ENCODE data around the gene EPO.
"Not testable (repeated sequence)": the region's sequence is repeated elsewhere in the genome, so short reads cannot be mapped to it uniquely, and the experiment has no call there.

The EPO gene

GRCh38 chr7:100705320-100705752 is 14.9 kb upstream of the EPO start:
- DNase-seq (ENCODE audit: low spot score): peak; percentile 84

DNA sequence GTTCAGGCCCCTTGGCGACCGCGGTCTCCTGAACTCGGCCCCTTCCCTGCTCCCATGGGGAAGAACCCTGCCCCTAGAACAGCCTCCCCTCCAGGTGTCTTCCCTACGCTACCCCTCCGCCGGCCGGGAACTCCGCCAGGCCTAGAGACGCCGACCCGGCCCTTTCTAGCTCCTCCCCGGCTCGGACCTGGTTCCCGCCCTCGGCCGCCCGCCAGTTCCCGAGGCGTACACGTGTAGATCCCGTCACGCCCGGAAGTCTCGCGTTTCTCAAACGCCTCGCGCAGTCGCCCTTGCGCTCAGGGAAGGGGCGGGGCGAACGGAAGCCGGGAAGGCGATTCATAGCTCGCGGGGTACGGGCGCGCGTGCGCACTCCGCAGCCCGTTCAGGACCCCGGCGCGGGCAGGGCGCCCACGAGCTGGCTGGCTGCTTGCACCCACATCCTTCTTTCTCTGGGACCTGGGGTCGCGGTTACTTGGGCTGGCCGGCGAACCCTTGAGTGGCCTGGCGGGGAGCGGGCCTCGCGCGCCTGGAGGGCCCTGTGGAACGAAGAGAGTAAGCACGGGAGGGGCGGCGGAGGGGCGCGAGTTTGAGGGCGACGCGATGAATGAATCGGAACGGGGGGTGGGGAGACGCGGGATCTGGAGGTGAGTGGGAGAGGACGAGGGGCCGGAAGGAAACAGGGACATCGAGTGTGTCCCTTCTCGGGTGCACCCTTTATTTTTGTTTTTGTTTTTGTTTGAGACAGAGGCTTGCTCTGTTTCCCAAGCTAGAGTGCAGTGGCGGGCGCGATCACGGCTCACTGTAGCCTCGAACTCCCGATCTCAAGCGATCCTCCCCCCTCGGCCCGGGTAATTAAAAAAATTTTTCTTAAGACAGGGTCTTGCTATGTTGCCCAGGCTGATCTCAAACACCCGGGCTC is 14.3 kb upstream of the EPO start, which contains the start of gene POP7:
Gene POP7, plus strand, starts transcription at position 369 of the 919 bp plus-strand sequence. CDS start 710 bp downstream, outside the sequence.
- DNase-seq (ENCODE audit: low spot score): peak; percentile 98

DNA sequence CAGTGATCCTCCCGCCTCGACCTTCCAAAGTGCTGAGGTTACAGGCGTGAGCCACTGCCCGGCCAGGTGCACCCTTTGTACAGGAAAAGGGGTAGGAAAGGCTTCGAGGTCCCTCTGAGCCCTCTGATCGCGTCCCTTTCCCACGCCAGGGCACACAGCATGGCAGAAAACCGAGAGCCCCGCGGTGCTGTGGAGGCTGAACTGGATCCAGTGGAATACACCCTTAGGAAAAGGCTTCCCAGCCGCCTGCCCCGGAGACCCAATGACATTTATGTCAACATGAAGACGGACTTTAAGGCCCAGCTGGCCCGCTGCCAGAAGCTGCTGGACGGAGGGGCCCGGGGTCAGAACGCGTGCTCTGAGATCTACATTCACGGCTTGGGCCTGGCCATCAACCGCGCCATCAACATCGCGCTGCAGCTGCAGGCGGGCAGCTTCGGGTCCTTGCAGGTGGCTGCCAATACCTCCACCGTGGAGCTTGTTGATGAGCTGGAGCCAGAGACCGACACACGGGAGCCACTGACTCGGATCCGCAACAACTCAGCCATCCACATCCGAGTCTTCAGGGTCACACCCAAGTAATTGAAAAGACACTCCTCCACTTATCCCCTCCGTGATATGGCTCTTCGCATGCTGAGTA is 13.5 kb upstream of the EPO start:
- no peak for DNase-seq (ENCODE audit: low spot score)

- no peak for DNase-seq (ENCODE audit: low spot score)
Measured at GRCh38 chr7:100708395-100708794, 11.9 kb upstream of the EPO start.

DNA sequence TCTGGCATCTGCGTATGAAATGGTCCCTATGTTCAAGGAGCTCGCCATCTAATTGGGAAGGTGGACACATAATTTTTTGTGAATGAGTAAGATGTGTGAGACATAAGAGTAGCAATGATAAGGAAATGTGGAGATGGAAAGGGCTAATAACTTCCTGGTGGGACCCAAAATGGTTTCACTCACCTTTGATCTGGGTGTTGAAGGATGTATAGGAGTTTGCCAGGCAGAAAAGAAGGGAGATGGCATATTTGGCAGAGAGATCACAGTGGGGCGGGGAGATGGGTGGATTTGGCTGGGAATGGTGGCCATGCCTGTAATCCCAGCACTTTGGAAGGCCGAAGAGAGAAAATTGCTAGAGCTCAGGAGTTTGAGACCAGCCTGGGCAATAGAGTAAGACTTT is 9.8 kb upstream of the EPO start:
- DNase-seq (ENCODE audit: low spot score): no peak

GRCh38 chr7:100711369-100711768 is 8.9 kb upstream of the EPO start:
- DNase-seq (ENCODE audit: low spot score): no peak

DNA sequence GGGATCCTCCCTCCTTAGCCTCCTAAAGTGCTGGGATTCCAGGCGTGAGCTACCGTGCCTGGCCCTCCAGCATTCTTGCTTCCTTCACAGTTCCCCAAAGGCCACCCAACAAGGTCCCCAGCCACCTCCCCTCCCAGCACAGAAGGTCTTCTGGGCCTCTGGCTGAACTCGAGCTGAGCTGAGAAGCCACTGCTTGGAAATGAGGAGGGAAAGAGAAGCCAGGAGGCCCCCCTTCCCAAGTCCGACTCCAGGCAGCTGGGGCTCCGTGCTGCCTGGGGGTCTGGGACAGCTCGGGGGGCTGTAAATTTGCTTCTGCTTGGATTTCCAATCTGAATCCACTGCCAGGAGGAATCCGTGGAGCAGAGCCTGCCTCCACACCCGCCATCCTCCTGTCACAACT is 5.5 kb upstream of the EPO start:
- no peak for DNase-seq (ENCODE audit: low spot score)

DNA sequence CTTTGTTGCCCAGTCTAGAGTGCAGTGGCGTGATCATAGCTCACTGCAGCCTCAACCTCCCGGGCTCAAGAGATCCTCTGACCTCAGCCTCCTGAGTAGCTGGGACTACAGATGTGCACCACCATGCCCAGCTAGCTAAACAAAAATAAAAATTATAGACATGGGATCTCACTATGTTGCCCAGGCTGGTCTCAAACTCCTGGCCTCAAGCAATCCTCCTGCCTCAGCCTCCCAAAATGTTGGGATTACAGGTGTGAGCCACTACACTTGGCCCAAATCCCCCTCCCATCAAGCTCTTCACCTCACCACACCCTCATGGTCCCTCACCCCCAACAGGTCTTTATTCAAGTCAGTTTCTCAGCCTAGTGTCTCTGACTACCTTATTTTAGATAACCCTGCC is 3.2 kb upstream of the EPO start:
- not testable (repeated sequence) for DNase-seq (ENCODE audit: low spot score)

GRCh38 chr7:100719523-100720278 is 567 bp upstream of the EPO start:
- no peak for DNase-seq (ENCODE audit: low spot score)

DNA sequence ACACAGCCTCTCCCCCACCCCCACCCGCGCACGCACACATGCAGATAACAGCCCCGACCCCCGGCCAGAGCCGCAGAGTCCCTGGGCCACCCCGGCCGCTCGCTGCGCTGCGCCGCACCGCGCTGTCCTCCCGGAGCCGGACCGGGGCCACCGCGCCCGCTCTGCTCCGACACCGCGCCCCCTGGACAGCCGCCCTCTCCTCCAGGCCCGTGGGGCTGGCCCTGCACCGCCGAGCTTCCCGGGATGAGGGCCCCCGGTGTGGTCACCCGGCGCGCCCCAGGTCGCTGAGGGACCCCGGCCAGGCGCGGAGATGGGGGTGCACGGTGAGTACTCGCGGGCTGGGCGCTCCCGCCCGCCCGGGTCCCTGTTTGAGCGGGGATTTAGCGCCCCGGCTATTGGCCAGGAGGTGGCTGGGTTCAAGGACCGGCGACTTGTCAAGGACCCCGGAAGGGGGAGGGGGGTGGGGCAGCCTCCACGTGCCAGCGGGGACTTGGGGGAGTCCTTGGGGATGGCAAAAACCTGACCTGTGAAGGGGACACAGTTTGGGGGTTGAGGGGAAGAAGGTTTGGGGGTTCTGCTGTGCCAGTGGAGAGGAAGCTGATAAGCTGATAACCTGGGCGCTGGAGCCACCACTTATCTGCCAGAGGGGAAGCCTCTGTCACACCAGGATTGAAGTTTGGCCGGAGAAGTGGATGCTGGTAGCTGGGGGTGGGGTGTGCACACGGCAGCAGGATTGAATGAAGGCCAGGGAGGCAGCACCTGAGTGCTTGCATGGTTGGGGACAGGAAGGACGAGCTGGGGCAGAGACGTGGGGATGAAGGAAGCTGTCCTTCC is 620 bp downstream of the EPO start:
- DNase-seq (ENCODE audit: low spot score): no peak

- no peak for DNase-seq (ENCODE audit: low spot score)
Measured at GRCh38 chr7:100721505-100721812, 1.2 kb downstream of the EPO start.

DNA sequence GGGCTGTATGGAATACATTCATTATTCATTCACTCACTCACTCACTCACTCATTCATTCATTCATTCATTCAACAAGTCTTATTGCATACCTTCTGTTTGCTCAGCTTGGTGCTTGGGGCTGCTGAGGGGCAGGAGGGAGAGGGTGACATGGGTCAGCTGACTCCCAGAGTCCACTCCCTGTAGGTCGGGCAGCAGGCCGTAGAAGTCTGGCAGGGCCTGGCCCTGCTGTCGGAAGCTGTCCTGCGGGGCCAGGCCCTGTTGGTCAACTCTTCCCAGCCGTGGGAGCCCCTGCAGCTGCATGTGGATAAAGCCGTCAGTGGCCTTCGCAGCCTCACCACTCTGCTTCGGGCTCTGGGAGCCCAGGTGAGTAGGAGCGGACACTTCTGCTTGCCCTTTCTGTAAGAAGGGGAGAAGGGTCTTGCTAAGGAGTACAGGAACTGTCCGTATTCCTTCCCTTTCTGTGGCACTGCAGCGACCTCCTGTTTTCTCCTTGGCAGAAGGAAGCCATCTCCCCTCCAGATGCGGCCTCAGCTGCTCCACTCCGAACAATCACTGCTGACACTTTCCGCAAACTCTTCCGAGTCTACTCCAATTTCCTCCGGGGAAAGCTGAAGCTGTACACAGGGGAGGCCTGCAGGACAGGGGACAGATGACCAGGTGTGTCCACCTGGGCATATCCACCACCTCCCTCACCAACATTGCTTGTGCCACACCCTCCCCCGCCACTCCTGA is 2.4 kb downstream of the EPO start:
- no peak for DNase-seq (ENCODE audit: low spot score)

- no peak for DNase-seq (ENCODE audit: low spot score)
Measured at GRCh38 chr7:100723732-100724275, 3.5 kb downstream of the EPO start.

DNA sequence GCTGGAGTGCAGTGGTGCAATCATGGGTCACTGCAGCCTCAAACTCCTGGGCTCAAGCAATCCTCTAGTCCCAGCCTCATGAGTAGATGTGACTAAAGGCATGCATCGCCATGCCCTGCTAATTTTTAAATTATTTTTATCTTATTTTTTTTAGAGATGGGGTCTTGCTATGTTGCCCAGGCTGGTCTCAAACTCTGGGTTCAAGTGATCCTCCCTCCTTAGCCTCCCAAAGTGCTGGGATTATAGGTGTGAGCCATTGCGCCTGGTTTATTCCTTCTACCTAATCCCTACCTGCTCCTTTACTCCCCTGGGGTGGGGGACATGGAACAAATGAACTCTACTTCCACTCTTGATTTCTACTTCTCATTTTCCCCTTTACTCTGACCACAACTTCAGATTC is 4.1 kb downstream of the EPO start:
- DNase-seq (ENCODE audit: low spot score): not testable (repeated sequence)

GRCh38 chr7:100726996-100727761 is 6.9 kb downstream of the EPO start:
- DNase-seq (ENCODE audit: low spot score): no peak

DNA sequence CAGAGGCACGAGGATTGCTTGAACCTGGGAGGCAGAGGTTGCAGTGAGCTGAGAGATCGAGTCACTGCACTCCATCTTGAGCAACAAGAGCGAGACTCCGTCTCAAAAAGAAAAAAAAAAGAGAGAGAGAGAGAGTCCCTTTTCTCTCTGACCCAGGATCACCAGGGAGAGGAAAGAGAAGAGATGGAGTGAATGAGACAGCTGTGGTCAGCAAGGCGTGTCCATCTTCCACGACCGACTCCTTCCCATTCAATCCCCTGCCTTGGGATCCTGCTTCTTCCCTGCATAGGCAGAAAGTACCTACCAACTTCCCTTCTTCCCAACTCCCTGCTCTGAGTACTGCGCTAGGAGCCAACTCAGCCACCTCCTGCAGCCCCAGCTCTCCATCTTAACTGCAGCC is 7.9 kb downstream of the EPO start:
- DNase-seq (ENCODE audit: low spot score): no peak

- DNase-seq (ENCODE audit: low spot score): no peak
Measured at GRCh38 chr7:100730136-100730800, 10.0 kb downstream of the EPO start.

DNA sequence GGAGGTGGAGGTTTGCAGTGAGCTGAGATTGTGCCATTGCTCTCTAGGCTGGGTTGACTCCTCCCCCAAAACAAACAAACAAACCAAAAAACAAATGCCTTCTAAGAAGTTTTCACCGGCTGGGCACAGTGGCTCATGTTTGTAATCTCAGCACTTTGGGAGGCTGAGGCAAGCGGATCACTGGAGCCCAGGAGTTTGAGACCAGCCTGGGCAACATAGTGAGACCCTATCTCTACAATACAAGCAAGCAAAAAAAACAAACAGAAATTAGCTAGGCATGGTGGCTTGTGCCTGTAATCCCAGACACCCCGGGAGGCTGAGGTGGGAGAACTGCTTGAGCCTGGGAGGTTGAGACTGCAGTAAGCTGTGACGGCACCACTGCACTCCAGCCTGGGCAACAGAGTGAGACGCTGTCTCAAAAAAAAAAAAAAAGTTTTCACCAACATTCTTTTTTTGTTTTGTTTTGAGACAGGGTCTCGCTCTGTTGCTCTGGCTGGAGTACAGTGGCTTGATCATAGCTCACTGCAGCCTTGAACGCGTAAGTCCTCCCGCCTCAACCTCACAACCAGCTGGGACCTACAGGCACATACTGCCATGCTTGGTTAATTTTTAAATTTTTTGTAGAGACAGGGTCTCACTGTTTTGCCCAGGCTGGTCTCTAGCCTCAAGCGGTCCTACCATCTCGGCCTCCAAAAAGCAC is 11.8 kb downstream of the EPO start:
- no peak for DNase-seq (ENCODE audit: low spot score)

Measured in SK-N-DZ (cell line).